Neural crest cell (in vitro differentiated cells): Measurements from ENCODE around the gene EFCAB11. TPM values are rescaled to one million over a fixed set of nuclear protein-coding genes. Genes with fewer than 3 reads are reported as not detected.

Experiments used
- DNase-seq: peaks from one replicate; pipeline ENCODE4 v3.0.0; 2021; ENCODE audit warnings: low read depth, mixed read lengths, low spot score
- H3K27ac Mint-ChIP-seq: one replicate; pipeline ENCODE4 v1.8.0; 2021; ENCODE audit warnings: mild to moderate bottlenecking, mixed read lengths; ENCODE audit not compliant: unreplicated experiment
- H3K27me3 Mint-ChIP-seq: 2 replicates; pipeline ENCODE4 v1.8.0; 2021; ENCODE audit warnings: low read depth, mild to moderate bottlenecking, mixed read lengths
- H3K36me3 Mint-ChIP-seq: 2 replicates; pipeline ENCODE4 v1.8.0; 2021; ENCODE audit warnings: low read depth, mild to moderate bottlenecking, mixed read lengths
- H3K4me1 Mint-ChIP-seq: 2 replicates; pipeline ENCODE4 v1.8.0; 2021; ENCODE audit warnings: mixed read lengths
- H3K4me3 Mint-ChIP-seq: one replicate; pipeline ENCODE4 v1.8.0; 2021; ENCODE audit warnings: mild to moderate bottlenecking, mixed read lengths
- H3K9me3 Mint-ChIP-seq: 2 replicates; pipeline ENCODE4 v1.8.0; 2021; ENCODE audit warnings: mixed read lengths
- total RNA-seq: library from RNA; stranded (reverse); gene quantifications from 2 replicates; pipeline ENCODE4 v1.2.1, GENCODE V29; 2021
- TF ChIP-seq, protein P1 (sequence below): fragments of 200-600 bp; sonication (generic); conservative IDR thresholded peaks from 2 replicates; pipeline ENCODE4 v1.5.0; 2021; ENCODE audit warnings: antibody characterized with exemption, mild to moderate bottlenecking

Gene EFCAB11
- total RNA-seq, 1 donor from 2014 or later: 15.4 TPM

DNA sequence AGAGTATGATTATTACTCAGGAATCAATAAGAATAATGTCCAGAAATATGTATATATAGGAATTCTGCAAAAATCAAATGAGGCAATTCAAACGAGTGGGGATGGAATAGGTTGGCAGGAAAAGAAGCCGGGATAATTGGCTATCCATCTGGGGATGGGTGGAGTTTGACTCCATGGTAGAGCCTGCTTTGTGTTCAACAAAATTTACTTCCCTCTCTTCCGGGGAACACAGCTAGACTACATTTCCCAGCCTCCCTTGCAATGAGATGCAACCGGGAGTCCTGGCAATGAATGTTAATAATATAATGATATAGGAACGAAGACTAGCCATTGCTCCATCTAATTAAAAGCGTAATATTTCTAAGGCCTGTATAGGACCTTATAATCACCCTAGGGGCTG lies 146.6 kb downstream of the EFCAB11 start:
- TF ChIP-seq, protein P1, sequence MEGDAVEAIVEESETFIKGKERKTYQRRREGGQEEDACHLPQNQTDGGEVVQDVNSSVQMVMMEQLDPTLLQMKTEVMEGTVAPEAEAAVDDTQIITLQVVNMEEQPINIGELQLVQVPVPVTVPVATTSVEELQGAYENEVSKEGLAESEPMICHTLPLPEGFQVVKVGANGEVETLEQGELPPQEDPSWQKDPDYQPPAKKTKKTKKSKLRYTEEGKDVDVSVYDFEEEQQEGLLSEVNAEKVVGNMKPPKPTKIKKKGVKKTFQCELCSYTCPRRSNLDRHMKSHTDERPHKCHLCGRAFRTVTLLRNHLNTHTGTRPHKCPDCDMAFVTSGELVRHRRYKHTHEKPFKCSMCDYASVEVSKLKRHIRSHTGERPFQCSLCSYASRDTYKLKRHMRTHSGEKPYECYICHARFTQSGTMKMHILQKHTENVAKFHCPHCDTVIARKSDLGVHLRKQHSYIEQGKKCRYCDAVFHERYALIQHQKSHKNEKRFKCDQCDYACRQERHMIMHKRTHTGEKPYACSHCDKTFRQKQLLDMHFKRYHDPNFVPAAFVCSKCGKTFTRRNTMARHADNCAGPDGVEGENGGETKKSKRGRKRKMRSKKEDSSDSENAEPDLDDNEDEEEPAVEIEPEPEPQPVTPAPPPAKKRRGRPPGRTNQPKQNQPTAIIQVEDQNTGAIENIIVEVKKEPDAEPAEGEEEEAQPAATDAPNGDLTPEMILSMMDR: no peak

DNA sequence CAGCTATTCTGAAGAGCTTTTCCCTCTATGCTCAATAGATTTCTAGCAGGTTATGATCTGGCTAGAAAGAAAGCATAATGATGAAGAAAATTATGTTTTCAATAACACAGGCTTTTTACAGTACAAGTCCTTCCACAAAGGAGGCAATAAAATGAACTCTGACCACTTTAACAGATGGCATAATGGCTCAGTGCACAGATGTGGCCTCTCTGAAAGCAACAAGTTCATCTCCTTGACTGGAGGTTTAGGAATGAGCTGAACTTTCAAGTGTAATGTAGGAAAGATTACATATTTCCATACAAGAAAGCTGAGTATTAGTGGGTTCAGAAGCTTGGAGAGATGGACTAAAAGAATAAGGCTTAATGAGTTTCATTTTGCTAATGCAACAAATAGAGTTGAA lies 147.4 kb downstream of the EFCAB11 start:
- H3K36me3 Mint-ChIP-seq: peaks cover 3% of the 10 kb centered on the region
- no peak overlapping the region for H3K27ac Mint-ChIP-seq
- no peaks in the 10 kb centered on the region for H3K9me3 Mint-ChIP-seq
- no peak for DNase-seq
- H3K27me3 Mint-ChIP-seq: no peaks in the 10 kb centered on the region
- H3K4me3 Mint-ChIP-seq: no peak overlapping the region
- TF ChIP-seq, protein P1: no peak
- H3K4me1 Mint-ChIP-seq: no peaks in the 10 kb centered on the region

More for the DNA sequence above, 146.6 kb downstream of the EFCAB11 start:
- Mint-ChIP-seq H3K27ac (no peak overlapping the region), H3K36me3 (peaks cover 3% of the 10 kb centered on the region), H3K4me1 (no peaks in the 10 kb centered on the region), H3K4me3 (no peak overlapping the region), H3K27me3 (no peaks in the 10 kb centered on the region), H3K9me3 (no peaks in the 10 kb centered on the region)
- no peak for DNase-seq

DNA sequence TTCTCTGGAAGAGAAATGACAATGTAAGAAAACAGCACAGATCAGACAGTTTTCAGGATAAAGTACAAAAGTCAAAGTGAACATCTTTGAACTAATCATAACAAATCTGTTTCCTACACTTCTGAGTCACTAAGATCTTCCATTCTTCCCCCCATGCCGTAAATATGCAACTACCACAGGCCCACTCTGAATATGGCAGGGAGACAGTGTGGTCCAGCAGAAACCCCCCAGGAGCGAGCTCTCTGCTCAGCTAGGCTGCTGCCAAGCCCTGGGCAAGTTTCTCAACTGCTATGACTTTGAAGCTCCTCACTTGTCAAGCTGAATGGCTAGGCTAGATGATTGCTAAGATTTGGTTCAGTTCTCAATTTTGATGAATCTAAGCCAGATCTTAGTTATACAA lies 148.1 kb downstream of the EFCAB11 start:
- H3K4me3 Mint-ChIP-seq: no peak overlapping the region
- TF ChIP-seq, protein P1: no peak
- H3K27ac Mint-ChIP-seq: no peak overlapping the region
- no peaks in the 10 kb centered on the region for H3K4me1 Mint-ChIP-seq
- H3K27me3 Mint-ChIP-seq: no peaks in the 10 kb centered on the region
- peaks cover 3% of the 10 kb centered on the region for H3K36me3 Mint-ChIP-seq
- no peak for DNase-seq
- no peaks in the 10 kb centered on the region for H3K9me3 Mint-ChIP-seq

DNA sequence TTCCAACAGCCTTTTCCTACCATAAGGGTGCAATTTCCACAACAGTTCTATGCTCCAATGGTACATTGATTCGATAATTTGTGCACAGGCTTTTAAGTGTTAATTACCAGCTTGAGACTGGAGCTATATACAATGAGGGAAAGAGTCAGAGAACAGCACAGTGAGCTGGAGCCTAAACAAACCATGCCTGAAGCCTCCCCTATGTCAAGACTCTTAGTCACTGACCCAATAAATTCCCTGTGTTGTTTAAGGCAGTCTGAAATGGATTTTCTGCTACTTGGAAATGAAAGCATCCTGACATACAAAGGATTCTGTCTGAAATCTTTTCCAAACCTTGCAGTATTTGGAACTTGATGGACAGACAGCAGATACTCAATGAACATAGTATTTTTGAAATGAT lies 149.0 kb downstream of the EFCAB11 start:
- no peaks in the 10 kb centered on the region for H3K27me3 Mint-ChIP-seq
- no peak for DNase-seq
- H3K36me3 Mint-ChIP-seq: no peaks in the 10 kb centered on the region
- TF ChIP-seq, protein P1: no peak
- H3K4me1 Mint-ChIP-seq: no peaks in the 10 kb centered on the region
- H3K27ac Mint-ChIP-seq: no peak overlapping the region
- H3K9me3 Mint-ChIP-seq: peaks cover 3% of the 10 kb centered on the region
- H3K4me3 Mint-ChIP-seq: no peak overlapping the region

DNA sequence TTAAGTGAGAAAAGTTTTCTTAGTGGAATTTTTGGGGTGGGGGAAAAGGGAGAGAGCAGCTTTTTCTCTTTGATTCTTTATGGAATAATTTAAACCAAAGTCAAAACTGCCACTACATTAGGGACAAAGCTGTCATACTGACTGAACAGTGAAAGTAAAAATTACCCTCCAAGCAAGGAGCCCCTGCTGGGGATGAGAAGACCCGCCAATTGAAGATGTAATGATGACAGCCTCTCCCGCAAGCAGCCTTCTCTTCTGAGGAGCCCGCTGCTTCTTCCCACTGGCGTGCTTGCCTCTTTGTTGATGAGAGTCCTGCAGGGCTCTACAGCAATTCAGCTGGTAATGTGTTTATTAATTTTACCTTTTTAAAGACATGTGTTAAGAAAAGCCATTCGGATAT lies 151.0 kb downstream of the EFCAB11 start:
- no peaks in the 10 kb centered on the region for H3K36me3 Mint-ChIP-seq
- no peaks in the 10 kb centered on the region for H3K27me3 Mint-ChIP-seq
- peaks cover 3% of the 10 kb centered on the region for H3K9me3 Mint-ChIP-seq
- H3K27ac Mint-ChIP-seq: no peak overlapping the region
- H3K4me1 Mint-ChIP-seq: no peaks in the 10 kb centered on the region
- DNase-seq: no peak
- H3K4me3 Mint-ChIP-seq: no peak overlapping the region
- TF ChIP-seq, protein P1: no peak

DNA sequence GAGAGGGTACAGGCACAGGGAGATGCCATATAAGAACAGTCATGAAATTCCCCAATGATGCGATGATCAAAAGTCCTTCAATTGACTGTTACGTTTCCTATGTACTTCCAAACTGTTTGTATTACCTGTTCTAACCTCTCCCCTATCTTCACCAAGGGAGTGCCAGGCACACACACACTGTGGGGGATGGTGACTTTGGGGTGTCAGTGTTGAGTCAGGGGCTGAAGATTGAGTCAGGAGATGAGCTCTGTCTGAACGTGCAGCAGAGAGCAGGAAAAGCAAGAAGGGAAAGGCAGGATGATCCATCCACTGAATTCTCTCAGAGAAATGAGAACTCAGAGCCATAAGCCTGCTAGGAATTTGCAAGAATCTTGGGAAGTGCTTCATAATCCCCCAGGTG lies 153.4 kb downstream of the EFCAB11 start:
- H3K27me3 Mint-ChIP-seq: no peaks in the 10 kb centered on the region
- H3K36me3 Mint-ChIP-seq: no peaks in the 10 kb centered on the region
- no peak for DNase-seq
- peaks cover 3% of the 10 kb centered on the region for H3K9me3 Mint-ChIP-seq
- no peak overlapping the region for H3K4me3 Mint-ChIP-seq
- H3K27ac Mint-ChIP-seq: no peak overlapping the region
- no peaks in the 10 kb centered on the region for H3K4me1 Mint-ChIP-seq
- TF ChIP-seq, protein P1: no peak
